Neutrophil (primary cell): Measurements from ENCODE around the gene UBA52.

Experiments
- H3K27ac ChIP-seq: fragments of 200-600 bp; sonication (generic); 2 replicates; pipeline ENCODE4 v1.5.1; 2016; ENCODE audit warnings: mild to moderate bottlenecking, moderate library complexity
- H3K27me3 ChIP-seq: fragments of 200-600 bp; sonication (generic); 2 replicates; pipeline ENCODE4 v1.6.0; 2016; ENCODE audit warnings: mild to moderate bottlenecking
- H3K36me3 ChIP-seq: fragments of 200-600 bp; sonication (generic); 2 replicates; pipeline ENCODE4 v1.5.1; 2017
- H3K4me1 ChIP-seq, 2 experiments: fragments of 200-600 bp in 1 of 2; sonication (generic) in 1 of 2; 1 replicate in 1 of 2; 2 replicates in 1 of 2; pipeline versions ENCODE4 v1.5.1 to v1.6.1; 2013 to 2016; ENCODE audit warnings: low read depth in 1 of 2, low read length in 1 of 2, mild to moderate bottlenecking in 1 of 2, moderate library complexity in 1 of 2; ENCODE audit not compliant: control insufficient read depth in 1 of 2, insufficient read depth in 1 of 2
- H3K4me3 ChIP-seq, 2 experiments: fragments of 200-600 bp in 1 of 2; sonication (generic) in 1 of 2; 1 replicate in 1 of 2; 2 replicates in 1 of 2; pipeline ENCODE4 v1.5.1; 2013 to 2016; ENCODE audit warnings: low read depth in 1 of 2, low read length in 1 of 2, mild to moderate bottlenecking in 1 of 2, moderate library complexity in 1 of 2
- H3K9me3 ChIP-seq: fragments of 200-600 bp; sonication (generic); 2 replicates; pipeline ENCODE4 v1.5.1; 2016
- TF ChIP-seq, protein P1 (sequence below): fragments of 200-600 bp; sonication (generic); IDR thresholded peaks from 2 replicates; pipeline ENCODE4 v1.5.1; 2016; ENCODE audit warnings: antibody characterized with exemption

Gene UBA52

DNA sequence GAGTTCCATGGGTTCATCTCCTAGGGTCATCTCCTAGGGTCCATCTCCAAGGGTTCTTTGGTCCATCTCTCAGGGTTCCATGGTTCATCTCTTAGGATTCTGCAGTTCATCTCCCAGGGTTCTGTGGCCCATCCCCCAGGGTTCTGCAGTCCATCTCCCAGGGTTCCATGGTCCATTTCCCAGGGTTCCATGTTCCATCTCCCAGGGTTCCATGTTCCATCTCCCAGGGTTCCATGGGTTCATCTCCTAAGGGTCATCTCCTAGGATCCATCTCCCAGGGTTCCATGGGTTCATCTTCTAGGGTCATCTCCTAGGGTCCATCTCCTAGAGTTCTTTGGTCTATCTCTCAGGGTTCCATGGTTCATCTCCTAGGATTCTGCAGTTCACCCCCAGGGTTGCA, 45.9 kb downstream of the UBA52 start:
- Histone ChIP-seq H3K9me3 (no peaks in the 10 kb centered on the region), H3K27me3 (peaks cover 90% of the 10 kb centered on the region), H3K36me3 (no peaks in the 10 kb centered on the region), H3K4me1 (peaks cover 0 to 5% of the 10 kb centered on the region in 2 experiments), H3K4me3 (no peak overlapping the region), H3K27ac (no peak overlapping the region)
- TF ChIP-seq, protein P1, sequence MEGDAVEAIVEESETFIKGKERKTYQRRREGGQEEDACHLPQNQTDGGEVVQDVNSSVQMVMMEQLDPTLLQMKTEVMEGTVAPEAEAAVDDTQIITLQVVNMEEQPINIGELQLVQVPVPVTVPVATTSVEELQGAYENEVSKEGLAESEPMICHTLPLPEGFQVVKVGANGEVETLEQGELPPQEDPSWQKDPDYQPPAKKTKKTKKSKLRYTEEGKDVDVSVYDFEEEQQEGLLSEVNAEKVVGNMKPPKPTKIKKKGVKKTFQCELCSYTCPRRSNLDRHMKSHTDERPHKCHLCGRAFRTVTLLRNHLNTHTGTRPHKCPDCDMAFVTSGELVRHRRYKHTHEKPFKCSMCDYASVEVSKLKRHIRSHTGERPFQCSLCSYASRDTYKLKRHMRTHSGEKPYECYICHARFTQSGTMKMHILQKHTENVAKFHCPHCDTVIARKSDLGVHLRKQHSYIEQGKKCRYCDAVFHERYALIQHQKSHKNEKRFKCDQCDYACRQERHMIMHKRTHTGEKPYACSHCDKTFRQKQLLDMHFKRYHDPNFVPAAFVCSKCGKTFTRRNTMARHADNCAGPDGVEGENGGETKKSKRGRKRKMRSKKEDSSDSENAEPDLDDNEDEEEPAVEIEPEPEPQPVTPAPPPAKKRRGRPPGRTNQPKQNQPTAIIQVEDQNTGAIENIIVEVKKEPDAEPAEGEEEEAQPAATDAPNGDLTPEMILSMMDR: no peak

DNA sequence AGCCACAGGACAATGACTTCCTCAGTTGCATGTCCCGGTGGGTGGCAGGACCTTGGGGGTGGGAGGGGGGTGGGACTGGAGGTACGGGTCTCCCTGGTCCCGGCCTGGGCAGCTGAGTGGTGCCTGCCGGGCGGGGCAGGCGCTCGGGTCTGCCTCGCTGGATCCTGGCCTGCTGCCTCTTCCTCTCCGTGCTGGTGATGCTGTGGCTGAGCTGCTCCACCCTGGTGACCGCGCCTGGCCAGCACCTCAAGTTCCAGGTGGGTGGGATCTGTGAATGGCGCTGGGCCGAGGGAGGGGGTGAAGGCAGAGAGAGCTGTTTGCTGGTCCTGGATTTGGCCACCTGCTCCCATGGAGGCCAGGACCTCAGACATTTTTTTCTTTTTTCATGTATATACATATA, 46.6 kb downstream of the UBA52 start:
- Histone ChIP-seq H3K27me3 (peaks cover 88% of the 10 kb centered on the region), H3K9me3 (no peaks in the 10 kb centered on the region), H3K36me3 (no peaks in the 10 kb centered on the region), H3K27ac (no peak overlapping the region), H3K4me3 (no peak overlapping the region), H3K4me1 (no peaks in the 10 kb centered on the region)
- TF ChIP-seq, protein P1: no peak

DNA sequence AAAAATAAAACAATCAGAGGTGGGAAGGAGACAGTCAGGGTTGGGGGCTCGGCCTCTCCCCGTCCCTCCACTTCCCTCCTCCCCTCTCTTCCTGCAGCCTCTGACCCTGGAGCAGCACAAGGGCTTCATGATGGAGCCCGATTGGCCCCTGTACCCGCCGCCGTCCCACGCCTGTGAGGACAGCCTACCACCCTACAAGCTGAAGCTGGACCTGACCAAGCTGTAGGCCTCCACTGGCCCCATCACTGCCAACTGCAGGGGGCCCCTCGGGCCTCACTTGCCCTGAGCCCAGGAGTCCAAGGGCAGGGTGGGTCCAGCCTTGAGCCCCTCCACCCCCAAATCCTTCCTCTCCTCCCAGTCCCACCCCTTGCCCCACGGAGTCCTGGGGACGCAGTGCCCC, 48.7 kb downstream of the UBA52 start:
- Histone ChIP-seq H3K36me3 (no peaks in the 10 kb centered on the region), H3K27me3 (peaks cover 87% of the 10 kb centered on the region), H3K27ac (no peak overlapping the region), H3K9me3 (no peaks in the 10 kb centered on the region), H3K4me3 (no peak overlapping the region), H3K4me1 (no peaks in the 10 kb centered on the region)
- TF ChIP-seq, protein P1: no peak

DNA sequence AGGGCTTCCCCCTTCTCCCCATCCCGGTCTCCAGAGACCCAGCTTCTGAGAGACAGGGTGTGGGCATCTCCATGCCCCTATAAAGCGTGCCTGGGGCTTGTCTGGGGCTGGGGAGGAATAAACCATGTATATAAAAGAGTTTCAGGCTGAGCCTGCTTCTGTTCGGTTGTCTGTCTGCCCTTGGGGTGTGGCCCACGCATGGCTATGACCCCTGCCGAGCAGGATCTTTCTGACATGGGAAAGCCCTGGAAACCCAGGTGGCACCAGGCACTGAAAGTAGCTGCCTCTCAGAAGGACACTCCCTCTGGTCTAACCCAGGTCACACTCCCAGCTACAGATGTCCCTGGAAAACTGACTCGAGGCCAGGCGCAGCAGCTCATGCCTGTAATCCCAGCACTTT, 49.2 kb downstream of the UBA52 start:
- Histone ChIP-seq H3K27me3 (peaks cover 84% of the 10 kb centered on the region), H3K9me3 (no peaks in the 10 kb centered on the region), H3K4me1 (no peaks in the 10 kb centered on the region), H3K27ac (no peak overlapping the region), H3K4me3 (no peak overlapping the region), H3K36me3 (no peaks in the 10 kb centered on the region)
- TF ChIP-seq, protein P1: no peak

DNA sequence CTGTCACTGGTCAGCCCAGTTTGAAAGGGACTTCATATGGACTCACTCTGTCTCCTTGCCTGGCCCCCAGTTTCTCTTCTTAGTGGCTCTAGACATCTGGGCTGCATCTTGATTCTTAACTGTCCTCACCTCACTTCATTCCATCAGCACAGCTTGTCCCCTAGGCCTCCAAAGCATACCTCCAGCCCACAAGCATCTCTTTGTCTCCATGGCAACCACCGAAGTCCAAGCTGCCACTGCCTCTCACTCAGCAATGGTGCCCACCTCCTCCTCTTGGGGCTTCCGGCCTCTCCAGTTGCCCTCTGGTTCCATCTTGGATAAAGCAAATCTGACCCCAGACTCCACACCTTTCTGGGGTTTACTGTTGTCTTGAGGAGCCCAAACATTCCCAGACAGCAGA, 55.2 kb downstream of the UBA52 start:
- Histone ChIP-seq H3K36me3 (no peaks in the 10 kb centered on the region), H3K4me1 (no peaks in the 10 kb centered on the region), H3K27me3 (peaks cover 71% of the 10 kb centered on the region), H3K9me3 (no peaks in the 10 kb centered on the region), H3K27ac (no peak overlapping the region), H3K4me3 (no peak overlapping the region)
- TF ChIP-seq, protein P1: no peak
